ENCODE results near the gene ATP11A. TPM values are rescaled to one million over a fixed set of nuclear protein-coding genes. Genes with fewer than 3 reads are reported as not detected.

Gene ATP11A
- total and polyA plus RNA-seq, 2 donors (not counting 3 experiments of a cell fraction or from before 2014, with no cell fraction given) = 16.5 to 88.1 TPM

DNA sequence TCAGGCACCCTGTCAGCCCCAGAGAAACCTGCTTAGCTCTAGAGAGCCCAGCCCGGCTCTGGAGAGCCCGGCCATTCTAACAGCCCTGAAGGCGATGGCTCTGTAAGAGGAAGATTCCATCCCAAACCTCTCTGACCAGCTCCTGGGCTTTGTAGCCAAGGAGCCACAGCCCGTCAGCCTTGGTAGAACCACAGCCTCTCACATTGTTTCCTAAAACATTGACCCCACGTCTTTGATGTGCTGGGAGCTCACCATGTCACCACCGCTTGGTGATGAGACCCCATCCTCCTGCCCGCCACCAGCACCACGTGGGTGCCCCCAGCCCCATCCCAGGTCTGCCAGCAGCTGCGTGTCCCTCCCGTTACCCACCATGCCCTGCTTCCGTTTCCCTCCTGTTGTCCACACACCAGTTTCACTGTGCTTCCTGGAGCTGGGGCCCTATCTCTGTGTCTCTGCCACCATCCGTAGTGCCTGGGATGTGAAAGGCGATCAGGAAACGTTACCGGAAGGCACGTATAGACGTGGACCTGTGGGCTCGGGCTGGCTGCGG lies 185.0 kb downstream of the ATP11A start:
- dilution Hi-C loops (cut with MboI; ENCODE audit: extremely low pct_ligation_motif_present, low sequenced_read_pairs) = no loop called here
- H3K27ac ChIP-seq (ENCODE audit: insufficient read depth, low read depth, low read length) = no peak overlapping the region
- POLR2A ChIA-PET = no interaction called here

More for the DNA sequence above, 185.0 kb downstream of the ATP11A start:
- CTCF ChIA-PET = interaction anchor here (0.7 to 2.4 kb wide), 27 partner anchors 10 to 269 kb away, joined by 3 to 38 read pairs (median 4); no protein-coding TSS in a partner anchor
- Histone ChIP-seq H3K27me3 (ENCODE audit: control insufficient read depth in 2 of 2, insufficient read depth in 2 of 2, low read length in 2 of 2) (no peaks in the 10 kb centered on the region), H3K4me2 (ENCODE audit: insufficient read depth, low read length) (no peak overlapping the region), H4K20me1 (replicated peaks; ENCODE audit: control insufficient read depth, extremely low read depth, insufficient read depth, low read length) (no peaks in the 10 kb centered on the region), H3K4me1 (ENCODE audit: control insufficient read depth, extremely low read depth, insufficient read depth, low read length) (no peaks in the 10 kb centered on the region), H3K79me2 (ENCODE audit: control insufficient read depth, insufficient read depth, low read length) (no peaks in the 10 kb centered on the region), H3K36me3 (ENCODE audit: control insufficient read depth in 2 of 2, extremely low read depth in 1 of 2, insufficient read depth in 2 of 2, low read length in 2 of 2) (peaks cover 2 to 5% of the 10 kb centered on the region in 2 experiments), H3K9me3 (replicated peaks; ENCODE audit: control insufficient read depth, insufficient read depth, low read length) (no peaks in the 10 kb centered on the region), H2AFZ (ENCODE audit: low read depth, low read length) (no peak overlapping the region), H3K9me1 (replicated peaks; ENCODE audit: control insufficient read depth, extremely low read depth, insufficient read depth, low read length) (no peaks in the 10 kb centered on the region), H3K4me3 (replicated peaks in 1 of 3; ENCODE audit: insufficient read depth in 1 of 3, low read depth in 1 of 3, low read length in 3 of 3) (no peak overlapping the region), H3K9ac (replicated peaks; ENCODE audit: extremely low read depth, insufficient read depth, low read length) (no peak overlapping the region)
- TF ChIP-seq, protein P1, sequence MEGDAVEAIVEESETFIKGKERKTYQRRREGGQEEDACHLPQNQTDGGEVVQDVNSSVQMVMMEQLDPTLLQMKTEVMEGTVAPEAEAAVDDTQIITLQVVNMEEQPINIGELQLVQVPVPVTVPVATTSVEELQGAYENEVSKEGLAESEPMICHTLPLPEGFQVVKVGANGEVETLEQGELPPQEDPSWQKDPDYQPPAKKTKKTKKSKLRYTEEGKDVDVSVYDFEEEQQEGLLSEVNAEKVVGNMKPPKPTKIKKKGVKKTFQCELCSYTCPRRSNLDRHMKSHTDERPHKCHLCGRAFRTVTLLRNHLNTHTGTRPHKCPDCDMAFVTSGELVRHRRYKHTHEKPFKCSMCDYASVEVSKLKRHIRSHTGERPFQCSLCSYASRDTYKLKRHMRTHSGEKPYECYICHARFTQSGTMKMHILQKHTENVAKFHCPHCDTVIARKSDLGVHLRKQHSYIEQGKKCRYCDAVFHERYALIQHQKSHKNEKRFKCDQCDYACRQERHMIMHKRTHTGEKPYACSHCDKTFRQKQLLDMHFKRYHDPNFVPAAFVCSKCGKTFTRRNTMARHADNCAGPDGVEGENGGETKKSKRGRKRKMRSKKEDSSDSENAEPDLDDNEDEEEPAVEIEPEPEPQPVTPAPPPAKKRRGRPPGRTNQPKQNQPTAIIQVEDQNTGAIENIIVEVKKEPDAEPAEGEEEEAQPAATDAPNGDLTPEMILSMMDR (IDR thresholded peaks at IDR 0.05; ENCODE audit: extremely low read depth in 1 of 2, insufficient read depth in 1 of 2, low read depth in 1 of 2, low read length in 2 of 2) = peak in 1 of 2 donors; percentile 1
- TF ChIP-seq EZH2 (IDR thresholded peaks at IDR 0.05; ENCODE audit: borderline replicate concordance, low read depth, low read length, severe bottlenecking) = no peak
- TF ChIP-seq, protein P2, sequence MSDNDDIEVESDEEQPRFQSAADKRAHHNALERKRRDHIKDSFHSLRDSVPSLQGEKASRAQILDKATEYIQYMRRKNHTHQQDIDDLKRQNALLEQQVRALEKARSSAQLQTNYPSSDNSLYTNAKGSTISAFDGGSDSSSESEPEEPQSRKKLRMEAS (IDR thresholded peaks at IDR 0.05; ENCODE audit: insufficient read depth, insufficient read length) = no peak
- BruUV-seq (replicated peaks) = no TSS peak
- FAIRE-seq (no peak), DNase-seq (ENCODE audit: low read depth, low spot score) (no peak)
- intact Hi-C loops (cut with micrococcal nuclease) = loop anchor here (1.0 to 5.0 kb wide), 5 partner anchors 185 to 1403 kb away; partner anchors contain the start of gene ATP11A

Measured in endothelial cell of umbilical vein (primary cell).